Measurements from ENCODE around the gene SYNDIG1.

The SYNDIG1 gene

GRCh38 chr20:24684956-24685691 is 215.7 kb downstream of the SYNDIG1 start:
- peak overlapping the region; percentile 10 for H3K27ac ChIP-seq (replicated peaks)
- no peak for DNase-seq (ENCODE audit: low read depth in 1 of 2, low spot score in 1 of 2)

GRCh38 chr20:24685736-24686135 is 216.3 kb downstream of the SYNDIG1 start:
- Histone ChIP-seq H3K4me3 (replicated peaks; ENCODE audit: insufficient read depth, low read length) (no peak overlapping the region), H3K27me3 (ENCODE audit: insufficient read depth, poor library complexity, severe bottlenecking) (no peaks in the 10 kb centered on the region), H3K27ac (replicated peaks) (no peak overlapping the region)
- DNase-seq (ENCODE audit: low read depth in 1 of 2, low spot score in 1 of 2), result no peak
- no peak for TF ChIP-seq POLR2AphosphoS5 (IDR thresholded peaks at IDR 0.05; ENCODE audit: low read depth)
- TF ChIP-seq CTCF (IDR thresholded peaks at IDR 0.05; ENCODE audit: insufficient read depth, low read length), result no peak
- no peak for TF ChIP-seq GABPA (IDR thresholded peaks at IDR 0.05; ENCODE audit: low read depth)
- TF ChIP-seq SPI1 (IDR thresholded peaks at IDR 0.05; ENCODE audit: borderline replicate concordance, low read depth), result no peak

More at GRCh38 chr20:24684956-24685691, 215.7 kb downstream of the SYNDIG1 start:
- TF ChIP-seq REST (IDR thresholded peaks at IDR 0.05; ENCODE audit: insufficient replicate concordance, low read depth) (no peak), GABPA (IDR thresholded peaks at IDR 0.05; ENCODE audit: low read depth) (no peak), SPI1 (IDR thresholded peaks at IDR 0.05; ENCODE audit: borderline replicate concordance, low read depth) (no peak), CTCF (IDR thresholded peaks at IDR 0.05; ENCODE audit: insufficient read depth, low read length) (no peak), POLR2AphosphoS5 (IDR thresholded peaks at IDR 0.05; ENCODE audit: low read depth) (no peak)
- Histone ChIP-seq H3K27me3 (ENCODE audit: insufficient read depth, poor library complexity, severe bottlenecking) (no peaks in the 10 kb centered on the region), H3K4me3 (replicated peaks; ENCODE audit: insufficient read depth, low read length) (no peak overlapping the region)

GRCh38 chr20:24686156-24686555 is 216.7 kb downstream of the SYNDIG1 start:
- no peak overlapping the region for H3K27ac ChIP-seq (replicated peaks)
- TF ChIP-seq SPI1 (IDR thresholded peaks at IDR 0.05; ENCODE audit: borderline replicate concordance, low read depth) (no peak), REST (IDR thresholded peaks at IDR 0.05; ENCODE audit: insufficient replicate concordance, low read depth) (no peak), CTCF (IDR thresholded peaks at IDR 0.05; ENCODE audit: insufficient read depth, low read length) (no peak), GABPA (IDR thresholded peaks at IDR 0.05; ENCODE audit: low read depth) (no peak), POLR2AphosphoS5 (IDR thresholded peaks at IDR 0.05; ENCODE audit: low read depth) (no peak)
- DNase-seq (ENCODE audit: low read depth in 1 of 2, low spot score in 1 of 2), result no peak
- no peak overlapping the region for H3K4me3 ChIP-seq (replicated peaks; ENCODE audit: insufficient read depth, low read length)
- H3K27me3 ChIP-seq (ENCODE audit: insufficient read depth, poor library complexity, severe bottlenecking), result no peaks in the 10 kb centered on the region
